H9 (cell line): ENCODE measurements around the gene TDRD3. TPM values are rescaled to one million over a fixed set of nuclear protein-coding genes. Genes with fewer than 3 reads are reported as not detected.

Experiments used
- DNase-seq: peaks from one replicate; pipeline ENCODE4 v3.0.0-alpha.2; 2017
- H2AFZ ChIP-seq: one replicate; pipeline ENCODE4 v1.6.1; 2013; ENCODE audit warnings: mild to moderate bottlenecking, low read length, control low read depth, moderate library complexity
- H2AK5ac ChIP-seq: 2 replicates; pipeline ENCODE4 v1.6.1; 2013; ENCODE audit warnings: low read length, control low read depth, mixed read lengths; ENCODE audit not compliant: insufficient read length
- H2BK120ac ChIP-seq: one replicate; pipeline ENCODE4 v1.6.1; 2013; ENCODE audit warnings: low read depth, mild to moderate bottlenecking, low read length, control low read depth, inconsistent platforms; ENCODE audit not compliant: poor library complexity, severe bottlenecking
- H2BK12ac ChIP-seq: 2 replicates; pipeline ENCODE4 v1.6.1; 2013; ENCODE audit warnings: low read length, control low read depth, mixed read lengths, low read depth; ENCODE audit not compliant: insufficient read length
- H2BK15ac ChIP-seq: 2 replicates; pipeline ENCODE4 v1.6.1; 2013; ENCODE audit warnings: low read depth, low read length, control low read depth
- H2BK20ac ChIP-seq: one replicate; pipeline ENCODE4 v1.6.1; 2013; ENCODE audit warnings: low read depth, mild to moderate bottlenecking, low read length, control low read depth, inconsistent platforms; ENCODE audit not compliant: poor library complexity, severe bottlenecking
- H2BK5ac ChIP-seq: 2 replicates; pipeline ENCODE4 v1.6.1; 2013; ENCODE audit warnings: low read length, control low read depth, mixed read lengths; ENCODE audit not compliant: insufficient read length
- H3K14ac ChIP-seq: 2 replicates; pipeline ENCODE4 v1.6.1; 2013; ENCODE audit warnings: low read length, control low read depth; ENCODE audit not compliant: insufficient read depth
- H3K18ac ChIP-seq: 2 replicates; pipeline ENCODE4 v1.6.1; 2013; ENCODE audit warnings: low read depth, mild to moderate bottlenecking, mixed read lengths, low read length, control low read depth; ENCODE audit not compliant: insufficient read length
- H3K23ac ChIP-seq: 2 replicates; pipeline ENCODE4 v1.6.1; 2013; ENCODE audit warnings: low read length, control low read depth, mixed read lengths, low read depth; ENCODE audit not compliant: insufficient read length
- H3K23me2 ChIP-seq: 2 replicates; pipeline ENCODE4 v1.6.1; 2013; ENCODE audit warnings: low read depth, mild to moderate bottlenecking, mixed read lengths, low read length, control low read depth; ENCODE audit not compliant: insufficient read length, poor library complexity, severe bottlenecking
- H3K27ac ChIP-seq: 2 replicates; pipeline ENCODE4 v1.5.1; 2013; ENCODE audit warnings: low read length, control low read depth, mixed read lengths, low read depth; ENCODE audit not compliant: insufficient read length
- H3K27me3 ChIP-seq: 2 replicates; pipeline ENCODE4 v1.6.1; 2013; ENCODE audit warnings: low read length, control low read depth, inconsistent platforms; ENCODE audit not compliant: insufficient read depth
- H3K4ac ChIP-seq: 2 replicates; pipeline ENCODE4 v1.6.1; 2013; ENCODE audit warnings: low read depth, mild to moderate bottlenecking, control low read depth, inconsistent platforms, low read length, moderate library complexity
- H3K4me1 ChIP-seq: 2 replicates; pipeline ENCODE4 v1.6.1; 2013; ENCODE audit warnings: low read length, control low read depth, inconsistent platforms; ENCODE audit not compliant: insufficient read depth
- H3K4me2 ChIP-seq: 2 replicates; pipeline ENCODE4 v1.6.1; 2013; ENCODE audit warnings: low read length, control low read depth, mixed read lengths; ENCODE audit not compliant: insufficient read length, insufficient read depth
- H3K56ac ChIP-seq: 2 replicates; pipeline ENCODE4 v1.6.1; 2013; ENCODE audit warnings: low read depth, mild to moderate bottlenecking, mixed read lengths, low read length, control low read depth; ENCODE audit not compliant: insufficient read length
- H3K79me1 ChIP-seq: 2 replicates; pipeline ENCODE4 v1.6.1; 2013; ENCODE audit warnings: low read depth, mild to moderate bottlenecking, moderate library complexity, low read length, control low read depth, inconsistent platforms; ENCODE audit not compliant: insufficient read depth, poor library complexity, severe bottlenecking
- H3K79me2 ChIP-seq: 2 replicates; pipeline ENCODE4 v1.6.1; 2013; ENCODE audit warnings: low read length, control low read depth, inconsistent platforms; ENCODE audit not compliant: insufficient read depth
- H3K9ac ChIP-seq: 2 replicates; pipeline ENCODE4 v1.6.1; 2013; ENCODE audit warnings: low read length, control low read depth, mixed read lengths; ENCODE audit not compliant: insufficient read length; ENCODE audit errors: extremely low read depth
- H3K9me3 ChIP-seq: one replicate; pipeline ENCODE4 v1.6.1; 2013; ENCODE audit warnings: low read depth, low read length, inconsistent platforms; ENCODE audit not compliant: control insufficient read depth
- H3T11ph ChIP-seq: one replicate; pipeline ENCODE4 v1.6.1; 2013; ENCODE audit warnings: mild to moderate bottlenecking, low read length, control low read depth, inconsistent platforms
- H4K20me1 ChIP-seq: one replicate; pipeline ENCODE4 v1.6.1; 2013; ENCODE audit not compliant: control insufficient read depth, insufficient read length, insufficient read depth
- H4K5ac ChIP-seq: 2 replicates; pipeline ENCODE4 v1.6.1; 2013; ENCODE audit warnings: low read depth, mild to moderate bottlenecking, mixed read lengths, low read length, control low read depth; ENCODE audit not compliant: insufficient read length
- H4K8ac ChIP-seq: replicated peaks from 2 replicates; pipeline ENCODE4 v1.6.1; 2013; ENCODE audit warnings: low read length, control low read depth, mixed read lengths, low read depth; ENCODE audit not compliant: insufficient read length
- H4K91ac ChIP-seq: 2 replicates; pipeline ENCODE4 v1.6.1; 2013; ENCODE audit warnings: low read depth, mild to moderate bottlenecking, moderate library complexity, mixed read lengths, low read length, control low read depth; ENCODE audit not compliant: insufficient read length
- H3K27ac Mint-ChIP-seq, 3 experiments: 2 replicates in 2 of 3; 3 replicates in 1 of 3; pipeline ENCODE4 v1.8.0; 2020 to 2021; ENCODE audit warnings: mixed read lengths in 3 of 3, mild to moderate bottlenecking in 1 of 3, moderate library complexity in 1 of 3
- H3K27me3 Mint-ChIP-seq: 2 replicates; pipeline ENCODE4 v1.8.0; 2021; ENCODE audit warnings: low read depth, mild to moderate bottlenecking, moderate library complexity, mixed read lengths
- H3K36me3 Mint-ChIP-seq, 3 experiments: 2 replicates in 2 of 3; 3 replicates in 1 of 3; pipeline ENCODE4 v1.8.0; 2020 to 2021; ENCODE audit warnings: low read depth in 3 of 3, mixed read lengths in 3 of 3; ENCODE audit not compliant: insufficient read depth in 1 of 3
- H3K4me1 Mint-ChIP-seq, 2 experiments: 2 replicates each; pipeline ENCODE4 v1.8.0; 2020; ENCODE audit warnings: mixed read lengths in 2 of 2
- H3K4me3 Mint-ChIP-seq, 2 experiments: 2 replicates in 1 of 2; 3 replicates in 1 of 2; pipeline ENCODE4 v1.8.0; 2020 to 2021; ENCODE audit warnings: mild to moderate bottlenecking in 2 of 2, mixed read lengths in 2 of 2, moderate library complexity in 1 of 2
- H3K9me3 Mint-ChIP-seq, 2 experiments: 2 replicates in 1 of 2; 3 replicates in 1 of 2; pipeline ENCODE4 v1.8.0; 2020; ENCODE audit warnings: mild to moderate bottlenecking in 2 of 2, mixed read lengths in 2 of 2, moderate library complexity in 1 of 2
- WGBS: extraction: QIAGEN DNeasy Blood & Tissue Kit; methylation state at CpG from one replicate; pipeline ENCODE4 v1.1.7; 2013; ENCODE audit warnings: missing lambda C conversion rate, low lambda C conversion rate, mixed read lengths; ENCODE audit not compliant: insufficient read length; ENCODE audit errors: extremely low coverage; 5-methylcytosine and 5-hydroxymethylcytosine counted together
- total RNA-seq: library from RNA; stranded (reverse); gene quantifications from 2 replicates; pipeline ENCODE4 v1.2.1, GENCODE V29; 2021
- TF ChIP-seq, protein P1 (sequence below): fragments of 200-600 bp; sonication (generic); conservative IDR thresholded peaks from 3 replicates; pipeline ENCODE4 v1.8.0; 2021; ENCODE audit warnings: antibody characterized with exemption, mild to moderate bottlenecking

The TDRD3 gene
- total RNA-seq, 1 experiment from 2014 or later: 16.1 TPM

DNA sequence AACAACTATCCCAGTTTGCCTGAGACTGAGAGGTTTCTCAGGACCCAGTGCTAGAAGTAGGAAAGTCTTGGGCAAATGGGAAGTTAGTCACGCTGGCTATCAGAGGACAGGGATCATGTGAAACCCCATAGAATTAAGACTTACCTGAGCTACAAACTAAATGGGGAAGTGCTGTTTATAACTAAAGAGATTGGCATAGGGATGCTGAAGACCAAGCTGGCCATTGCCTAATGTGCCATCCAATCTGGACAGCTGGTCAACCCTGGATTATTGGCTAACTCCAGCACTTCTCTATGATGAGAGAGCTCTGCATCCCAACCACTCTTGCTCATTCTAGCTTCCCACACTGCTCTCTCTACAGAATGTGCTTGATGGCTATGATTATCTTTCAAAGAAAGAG is 216.1 kb downstream of the TDRD3 start:
- no peaks in the 10 kb centered on the region for H3K27me3 Mint-ChIP-seq
- no CpG with 5 or more reads among the region's 1 CpG for WGBS
- Histone ChIP-seq H3T11ph (no peak overlapping the region), H3K23me2 (no peaks in the 10 kb centered on the region), H2BK120ac (no peak overlapping the region), H3K9me3 (no peaks in the 10 kb centered on the region), H3K4me1 (peaks cover 2% of the 10 kb centered on the region), H3K4ac (no peak overlapping the region), H3K9ac (no peak overlapping the region), H3K18ac (no peak overlapping the region), H2BK12ac (no peak overlapping the region), H4K20me1 (no peaks in the 10 kb centered on the region), H3K27me3 (no peaks in the 10 kb centered on the region), H2BK5ac (no peak overlapping the region), H3K14ac (no peak overlapping the region), H4K8ac (no peak overlapping the region), H3K56ac (no peak overlapping the region), H4K5ac (no peak overlapping the region), H3K79me1 (no peaks in the 10 kb centered on the region), H3K4me2 (no peak overlapping the region), H3K79me2 (no peaks in the 10 kb centered on the region), H4K91ac (no peak overlapping the region), H2BK15ac (no peak overlapping the region), H2AFZ (no peak overlapping the region), H3K27ac (no peak overlapping the region), H3K23ac (no peak overlapping the region), H2BK20ac (no peak overlapping the region), H2AK5ac (no peak overlapping the region)
- H3K36me3 Mint-ChIP-seq: no peaks in the 10 kb centered on the region
- H3K4me3 Mint-ChIP-seq: no peak overlapping the region
- peaks cover 18 to 26% of the 10 kb centered on the region in 2 experiments for H3K4me1 Mint-ChIP-seq
- TF ChIP-seq, protein P1, sequence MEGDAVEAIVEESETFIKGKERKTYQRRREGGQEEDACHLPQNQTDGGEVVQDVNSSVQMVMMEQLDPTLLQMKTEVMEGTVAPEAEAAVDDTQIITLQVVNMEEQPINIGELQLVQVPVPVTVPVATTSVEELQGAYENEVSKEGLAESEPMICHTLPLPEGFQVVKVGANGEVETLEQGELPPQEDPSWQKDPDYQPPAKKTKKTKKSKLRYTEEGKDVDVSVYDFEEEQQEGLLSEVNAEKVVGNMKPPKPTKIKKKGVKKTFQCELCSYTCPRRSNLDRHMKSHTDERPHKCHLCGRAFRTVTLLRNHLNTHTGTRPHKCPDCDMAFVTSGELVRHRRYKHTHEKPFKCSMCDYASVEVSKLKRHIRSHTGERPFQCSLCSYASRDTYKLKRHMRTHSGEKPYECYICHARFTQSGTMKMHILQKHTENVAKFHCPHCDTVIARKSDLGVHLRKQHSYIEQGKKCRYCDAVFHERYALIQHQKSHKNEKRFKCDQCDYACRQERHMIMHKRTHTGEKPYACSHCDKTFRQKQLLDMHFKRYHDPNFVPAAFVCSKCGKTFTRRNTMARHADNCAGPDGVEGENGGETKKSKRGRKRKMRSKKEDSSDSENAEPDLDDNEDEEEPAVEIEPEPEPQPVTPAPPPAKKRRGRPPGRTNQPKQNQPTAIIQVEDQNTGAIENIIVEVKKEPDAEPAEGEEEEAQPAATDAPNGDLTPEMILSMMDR: no peak
- DNase-seq: no peak
- H3K9me3 Mint-ChIP-seq: no peaks in the 10 kb centered on the region
- H3K27ac Mint-ChIP-seq: no peak overlapping the region; a peak in 1 of 7 replicates
